Measurements from ENCODE around the gene PLA2R1.
"Not testable (repeated sequence)": the region's sequence is repeated elsewhere in the genome, so short reads cannot be mapped to it uniquely, and the experiment has no call there.

The PLA2R1 gene

DNA sequence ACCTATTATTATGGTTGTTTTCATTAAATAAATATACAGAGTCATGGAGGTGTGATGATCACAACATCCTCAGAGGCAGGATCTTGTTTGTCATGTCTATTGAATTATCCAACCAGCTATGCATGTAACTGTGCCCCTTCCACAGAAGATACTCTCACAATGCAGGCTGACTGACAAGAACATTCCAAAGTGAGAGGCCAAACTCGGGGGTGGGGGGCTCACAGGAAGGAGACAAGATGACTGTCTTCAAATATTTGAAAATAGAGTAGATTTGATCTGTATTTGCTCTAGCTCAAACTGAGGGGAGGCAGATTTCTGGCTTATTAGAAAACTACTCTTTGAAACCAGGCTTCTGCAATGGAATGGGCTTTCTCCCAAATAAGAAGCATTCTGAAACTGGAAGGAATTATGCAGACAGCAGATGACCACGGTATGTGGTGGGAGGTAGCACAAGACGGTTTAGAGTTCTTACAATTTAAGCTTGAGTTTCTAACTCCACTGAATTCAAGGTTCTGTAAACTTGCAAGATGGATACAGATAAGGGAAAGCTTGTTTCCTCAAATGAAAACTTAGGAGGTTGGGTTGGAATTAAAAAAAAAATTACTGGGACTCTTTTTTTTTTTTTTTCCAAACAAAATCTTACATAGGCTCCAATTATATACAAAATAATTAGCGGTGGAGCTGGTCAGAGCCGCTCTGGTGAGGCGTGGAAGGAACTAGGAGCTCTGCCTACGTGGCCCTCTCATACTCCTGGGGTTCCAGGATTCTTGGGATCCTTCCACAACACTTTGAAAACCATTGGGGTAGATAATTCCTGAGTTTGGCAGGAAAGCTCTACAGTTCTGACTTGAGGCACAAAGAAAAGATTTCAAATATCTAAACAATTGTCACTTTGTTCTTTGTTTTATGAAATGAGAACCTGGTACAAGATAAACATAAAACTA lies 79.3 kb downstream of the PLA2R1 start:
- no peak for TF ChIP-seq JUND (IDR thresholded peaks at IDR 0.05; ENCODE audit: low read depth)
- DNase-seq (ENCODE audit: low read depth in 1 of 2, low spot score in 1 of 2): no peak
- in situ Hi-C loops (cut with HindIII; ENCODE audit: low pct_unique_long_range_greater_than_20kb, low sequenced_read_pairs): no loop called here

DNA sequence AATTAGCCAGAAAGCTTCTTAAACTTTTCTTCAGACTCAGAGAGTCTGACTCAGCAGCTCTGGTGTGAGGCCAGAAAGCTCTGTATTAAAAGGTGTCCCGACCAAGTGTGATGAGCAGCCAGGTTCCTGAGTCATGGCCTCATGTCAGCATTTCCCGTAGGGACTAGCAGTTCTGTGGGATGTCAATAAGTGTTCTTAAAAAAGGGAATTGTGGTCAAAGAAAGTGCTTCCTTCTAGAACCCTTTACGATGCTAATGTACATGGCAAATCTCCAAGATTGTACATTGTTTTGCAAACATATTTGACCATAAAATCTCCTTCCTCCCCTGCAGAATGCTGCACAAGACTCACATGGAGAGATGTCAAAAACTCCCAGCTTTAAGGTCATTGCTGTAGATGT lies 80.1 kb downstream of the PLA2R1 start:
- TF ChIP-seq JUND (IDR thresholded peaks at IDR 0.05; ENCODE audit: low read depth): no peak
- in situ Hi-C loops (cut with HindIII; ENCODE audit: low pct_unique_long_range_greater_than_20kb, low sequenced_read_pairs): no loop called here
- DNase-seq (ENCODE audit: low read depth in 1 of 2, low spot score in 1 of 2): no peak

DNA sequence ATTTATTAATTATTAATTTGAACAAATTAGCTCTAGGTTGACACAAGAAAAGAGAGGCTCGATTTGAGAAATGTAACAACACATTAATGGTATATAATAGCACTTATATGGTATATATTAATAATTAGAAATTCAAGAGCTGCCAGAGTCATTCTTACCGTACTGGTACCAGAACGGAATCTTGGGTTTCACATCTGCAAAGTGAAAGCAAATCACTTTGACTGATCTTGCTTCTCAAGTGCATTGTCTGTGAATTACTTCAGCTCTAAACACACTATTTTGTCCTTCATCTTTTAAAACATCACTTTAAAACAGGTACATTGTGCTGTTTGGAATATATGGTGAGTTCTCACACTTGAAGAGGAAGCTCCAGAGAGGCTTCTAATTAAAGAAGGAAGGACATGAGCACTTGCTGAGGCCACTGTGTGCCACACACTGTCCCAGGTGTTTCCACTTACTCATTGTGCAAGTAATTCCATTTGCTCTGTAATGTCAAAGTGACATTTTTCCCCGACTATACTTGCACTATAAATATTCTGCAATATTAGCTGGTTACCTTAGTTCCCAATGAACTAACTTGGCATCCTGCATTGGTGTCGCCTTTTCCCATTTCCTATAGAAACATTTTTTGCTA lies 85.8 kb downstream of the PLA2R1 start:
- no peak for TF ChIP-seq JUND (IDR thresholded peaks at IDR 0.05; ENCODE audit: low read depth)
- no peak for DNase-seq (ENCODE audit: low read depth in 1 of 2, low spot score in 1 of 2)
- in situ Hi-C loops (cut with HindIII; ENCODE audit: low pct_unique_long_range_greater_than_20kb, low sequenced_read_pairs): no loop called here

DNA sequence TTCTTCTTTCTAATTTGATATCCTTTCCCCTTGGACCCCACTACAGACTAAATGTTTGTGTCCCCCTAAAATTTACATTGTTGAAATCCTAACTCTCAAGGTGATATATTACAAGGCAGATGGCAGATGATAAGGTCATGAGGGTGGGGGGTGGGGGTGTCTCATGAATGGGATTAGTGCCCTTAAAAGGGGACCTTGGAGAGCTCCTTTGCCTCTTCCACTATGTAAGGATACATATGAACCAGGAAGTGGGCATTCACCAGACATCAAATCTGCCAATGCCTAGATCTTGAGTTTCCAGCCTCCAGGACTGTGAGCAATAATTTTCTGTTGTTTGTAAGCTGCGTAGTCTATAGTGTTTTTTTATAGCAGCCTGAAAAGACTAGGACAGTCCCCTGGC lies 89.1 kb downstream of the PLA2R1 start:
- no peak for TF ChIP-seq JUND (IDR thresholded peaks at IDR 0.05; ENCODE audit: low read depth)
- DNase-seq (ENCODE audit: low read depth in 1 of 2, low spot score in 1 of 2): no peak
- in situ Hi-C loops (cut with HindIII; ENCODE audit: low pct_unique_long_range_greater_than_20kb, low sequenced_read_pairs): no loop called here

DNA sequence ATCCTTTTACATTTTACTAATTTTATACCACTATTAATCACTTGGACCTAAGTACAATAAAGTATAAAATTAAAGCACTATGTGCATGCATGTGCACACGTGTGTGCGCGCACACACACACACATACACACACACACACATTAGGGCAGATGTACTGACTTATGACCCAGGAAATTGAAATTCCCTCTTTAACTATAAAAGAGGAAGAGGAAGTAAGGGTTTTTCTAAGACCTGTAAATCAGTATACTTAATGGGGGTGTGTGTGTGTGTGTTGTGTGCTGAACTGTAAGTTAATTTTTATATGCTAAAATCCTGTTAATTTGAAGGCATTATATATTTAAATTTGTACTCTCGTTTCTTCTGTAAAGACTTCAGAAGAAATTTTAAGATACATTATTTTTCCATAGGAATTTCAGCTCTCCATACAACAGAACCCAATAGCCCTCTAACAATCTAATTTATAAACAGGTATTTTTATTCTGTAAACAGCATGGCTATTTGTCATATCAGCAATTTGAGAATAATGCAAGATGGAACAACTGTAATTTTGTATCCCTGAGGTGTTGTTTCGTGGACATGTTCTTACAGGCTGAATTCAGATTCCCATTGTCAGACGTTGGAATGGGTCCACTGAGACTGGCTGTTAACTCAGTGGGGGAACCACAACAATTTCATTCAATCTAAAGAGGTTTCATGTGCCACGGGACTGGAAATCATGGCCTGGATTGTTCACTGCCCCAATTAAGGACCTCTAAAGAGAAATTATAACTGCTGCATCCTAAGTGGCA lies 90.9 kb downstream of the PLA2R1 start:
- in situ Hi-C loops (cut with HindIII; ENCODE audit: low pct_unique_long_range_greater_than_20kb, low sequenced_read_pairs): no loop called here
- no peak for DNase-seq (ENCODE audit: low read depth in 1 of 2, low spot score in 1 of 2)

DNA sequence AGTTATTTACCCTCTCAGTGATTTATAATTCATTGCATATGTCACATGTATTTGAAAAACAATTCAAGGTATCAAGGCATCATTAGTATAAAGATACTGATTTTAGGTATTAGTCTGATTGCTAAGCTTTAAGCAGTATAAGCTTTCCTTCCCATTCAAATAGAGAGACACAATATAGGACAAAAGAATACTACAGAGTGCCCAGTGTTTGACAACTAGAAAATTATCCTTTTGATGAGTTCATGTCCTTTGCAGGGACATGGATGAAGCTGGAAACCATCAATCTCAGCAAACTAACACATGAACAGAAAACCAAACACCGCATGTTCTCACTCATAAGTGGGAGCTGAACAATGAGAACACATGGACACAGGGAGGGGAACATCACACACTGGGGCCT lies 91.9 kb downstream of the PLA2R1 start:
- DNase-seq (ENCODE audit: low read depth in 1 of 2, low spot score in 1 of 2); in situ Hi-C loops (cut with HindIII; ENCODE audit: low pct_unique_long_range_greater_than_20kb, low sequenced_read_pairs): not testable (repeated sequence)

More for the DNA sequence above, 90.9 kb downstream of the PLA2R1 start:
- TF ChIP-seq JUND (IDR thresholded peaks at IDR 0.05; ENCODE audit: low read depth): no peak

DNA sequence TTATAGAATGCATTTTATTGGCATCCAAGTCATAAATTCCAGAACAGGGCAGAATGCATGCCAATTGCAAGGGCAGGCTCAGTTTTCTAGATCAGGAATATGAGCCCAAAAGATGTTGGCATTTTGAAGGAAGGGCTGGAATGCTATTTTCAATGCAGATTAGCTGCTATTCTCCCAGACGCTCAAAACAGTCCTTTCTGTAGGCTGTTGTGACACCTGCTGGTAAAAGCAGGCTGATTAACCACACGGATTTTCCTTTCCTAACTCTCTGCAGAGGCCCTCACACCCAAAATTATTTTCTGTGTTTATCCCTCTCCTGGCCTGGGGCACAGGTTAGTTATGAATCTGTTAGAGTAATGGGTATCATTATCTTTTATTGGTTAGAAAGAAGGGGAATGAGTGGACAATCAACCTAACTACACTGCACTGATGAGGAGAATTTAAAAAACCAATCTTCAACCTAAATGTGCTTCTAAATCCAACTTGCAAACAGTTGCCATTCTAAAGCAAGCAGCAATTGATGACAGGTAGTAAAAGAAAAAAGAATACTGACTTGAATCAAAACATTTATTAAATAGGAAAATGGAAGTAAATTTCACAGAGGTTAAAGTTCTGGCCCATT lies 94.0 kb downstream of the PLA2R1 start:
- in situ Hi-C loops (cut with HindIII; ENCODE audit: low pct_unique_long_range_greater_than_20kb, low sequenced_read_pairs): no loop called here
- peak; percentile 32 to 51 for DNase-seq (ENCODE audit: low read depth in 1 of 2, low spot score in 1 of 2)

DNA sequence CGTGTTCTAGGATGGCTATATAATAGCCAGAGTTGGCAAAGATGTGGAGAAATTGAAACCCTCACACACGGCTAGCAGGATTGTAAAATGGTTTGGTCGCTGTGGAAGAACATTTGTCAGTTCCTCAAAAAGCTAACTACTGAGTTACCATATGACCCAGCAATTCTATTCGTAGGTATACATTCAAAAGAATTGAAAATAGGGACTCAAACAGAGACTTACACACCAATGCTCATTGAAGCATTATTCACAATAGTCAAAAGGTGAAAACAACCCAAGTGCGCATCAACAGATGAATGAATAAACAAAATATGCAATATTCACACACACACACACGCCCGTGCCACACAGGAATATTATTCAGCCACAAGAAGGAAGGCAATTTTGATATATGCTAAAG lies 98.7 kb downstream of the PLA2R1 start:
- TF ChIP-seq JUND (IDR thresholded peaks at IDR 0.05; ENCODE audit: low read depth): no peak
- DNase-seq (ENCODE audit: low read depth in 1 of 2, low spot score in 1 of 2): no peak
- in situ Hi-C loops (cut with HindIII; ENCODE audit: low pct_unique_long_range_greater_than_20kb, low sequenced_read_pairs): no loop called here

More for the DNA sequence above, 94.0 kb downstream of the PLA2R1 start:
- no peak for TF ChIP-seq JUND (IDR thresholded peaks at IDR 0.05; ENCODE audit: low read depth)

DNA sequence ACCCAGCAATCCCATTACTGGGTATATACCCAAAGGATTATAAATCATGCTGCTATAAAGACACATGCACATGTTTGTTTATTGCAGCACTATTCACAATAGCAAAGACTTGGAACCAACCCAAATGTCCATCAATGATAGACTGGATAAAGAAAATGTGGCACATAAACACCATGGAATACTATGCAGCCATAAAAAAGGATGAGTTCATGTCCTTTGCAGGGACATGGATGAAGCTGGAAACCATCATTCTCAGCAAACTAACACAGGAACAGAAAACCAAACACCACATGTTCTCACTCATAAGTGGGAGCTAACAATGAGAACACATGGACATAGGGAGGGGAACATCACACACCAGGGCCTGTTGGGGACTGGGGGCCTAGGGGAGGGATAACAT lies 99.9 kb downstream of the PLA2R1 start:
- DNase-seq (ENCODE audit: low read depth in 1 of 2, low spot score in 1 of 2); in situ Hi-C loops (cut with HindIII; ENCODE audit: low pct_unique_long_range_greater_than_20kb, low sequenced_read_pairs): not testable (repeated sequence)

DNA sequence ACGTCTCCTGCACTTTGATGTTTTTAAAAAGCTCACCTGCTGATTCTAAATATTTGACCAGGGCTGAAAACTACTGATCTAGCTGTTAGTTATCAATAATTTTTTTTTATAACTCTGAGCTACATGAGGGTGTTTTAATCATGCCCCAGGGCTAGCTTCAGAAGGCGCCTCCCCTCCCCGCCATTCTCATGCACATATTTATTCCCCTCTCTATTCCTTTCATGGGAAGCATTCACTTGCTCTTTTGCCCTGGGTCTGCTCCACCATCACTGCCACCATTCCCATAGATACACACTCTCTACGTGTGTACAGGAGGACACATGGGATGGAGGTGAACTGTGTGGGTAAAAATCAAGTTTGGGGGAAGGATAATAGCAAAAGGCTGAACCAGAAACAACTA lies 101.0 kb downstream of the PLA2R1 start:
- TF ChIP-seq JUND (IDR thresholded peaks at IDR 0.05; ENCODE audit: low read depth): no peak

DNA sequence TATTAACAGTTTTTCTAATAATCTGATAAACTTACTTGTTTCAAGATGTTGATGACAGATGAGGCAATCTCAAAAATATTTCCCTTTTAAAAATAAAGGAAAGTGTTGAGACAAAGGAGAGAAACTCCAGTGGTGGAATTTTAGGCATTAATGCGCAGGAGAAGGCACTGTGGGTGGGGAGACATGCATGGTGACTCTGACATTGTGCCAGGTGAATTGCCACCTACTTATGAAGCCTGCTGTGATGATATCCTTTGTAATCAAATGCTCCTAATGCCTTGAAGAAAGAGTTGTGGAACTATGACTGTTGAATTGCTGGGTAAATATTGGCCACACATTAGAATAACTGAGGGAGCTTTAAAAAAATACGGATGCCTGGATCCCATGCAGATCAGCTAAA lies 101.4 kb downstream of the PLA2R1 start:
- in situ Hi-C loops (cut with HindIII; ENCODE audit: low pct_unique_long_range_greater_than_20kb, low sequenced_read_pairs): no loop called here
- DNase-seq (ENCODE audit: low read depth in 1 of 2, low spot score in 1 of 2): no peak
- TF ChIP-seq JUND (IDR thresholded peaks at IDR 0.05; ENCODE audit: low read depth): no peak

More for the DNA sequence above, 101.0 kb downstream of the PLA2R1 start:
- no peak for DNase-seq (ENCODE audit: low read depth in 1 of 2, low spot score in 1 of 2)
- in situ Hi-C loops (cut with HindIII; ENCODE audit: low pct_unique_long_range_greater_than_20kb, low sequenced_read_pairs): no loop called here

DNA sequence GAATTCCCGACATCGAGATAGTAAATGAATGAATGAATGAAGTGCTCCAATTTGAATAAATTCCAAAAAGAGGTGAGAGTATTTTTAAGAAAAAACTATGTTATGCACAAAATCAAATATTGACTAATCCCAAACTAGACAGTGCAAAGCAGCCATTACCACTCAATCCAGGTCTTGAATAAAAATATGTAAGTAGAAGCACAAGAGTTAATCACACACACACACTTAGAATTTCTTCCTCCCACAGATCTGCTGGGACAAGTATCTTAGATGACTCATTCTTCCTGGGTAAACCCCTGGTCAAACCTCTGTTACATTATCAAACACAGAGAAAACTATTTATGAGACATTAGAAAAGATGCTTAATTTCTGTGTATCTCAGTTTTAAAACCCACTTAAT lies 102.0 kb downstream of the PLA2R1 start:
- no peak for TF ChIP-seq JUND (IDR thresholded peaks at IDR 0.05; ENCODE audit: low read depth)
- in situ Hi-C loops (cut with HindIII; ENCODE audit: low pct_unique_long_range_greater_than_20kb, low sequenced_read_pairs): no loop called here
- no peak for DNase-seq (ENCODE audit: low read depth in 1 of 2, low spot score in 1 of 2)

Data from T47D (cell line).